Measurements from ENCODE around the gene FHIT.

The FHIT gene

DNA sequence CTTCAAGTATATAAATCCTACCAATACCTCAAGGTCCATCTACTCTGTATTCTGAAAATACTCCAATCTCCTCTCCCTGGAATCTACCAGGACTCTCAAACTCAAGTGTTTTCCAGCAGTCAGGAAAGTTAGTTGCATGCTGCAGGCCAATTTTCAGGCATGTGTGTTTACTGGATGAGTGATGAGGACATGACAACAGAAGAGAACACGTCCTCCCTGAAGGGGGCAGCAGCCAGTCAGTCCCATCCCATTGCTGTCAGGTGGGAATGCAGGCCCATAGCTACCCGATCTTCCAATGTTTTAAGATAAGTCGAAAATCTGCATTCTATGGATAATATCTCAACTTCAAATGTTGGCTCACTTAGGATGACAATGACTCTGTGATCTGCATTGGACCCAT is 496.2 kb downstream of the FHIT start:
- DNase-seq = no peak

DNA sequence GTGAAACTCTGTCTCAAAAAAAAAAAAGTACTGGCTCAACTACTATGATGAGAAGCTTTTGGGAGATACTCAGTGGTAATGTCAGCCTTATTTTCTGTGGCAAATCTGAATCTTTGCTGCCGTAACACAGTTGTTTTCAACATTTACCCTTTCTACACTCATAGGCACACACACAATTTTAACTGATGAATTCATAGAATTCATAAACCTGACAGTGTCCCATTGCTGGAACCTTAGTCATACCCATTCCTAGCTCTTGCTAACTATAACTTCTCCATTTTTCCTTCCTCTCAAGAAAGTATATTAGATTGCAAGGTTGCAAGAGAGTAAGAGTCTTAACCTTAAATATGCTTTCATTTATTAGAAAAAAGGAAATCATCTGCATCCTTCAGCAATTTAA is 496.6 kb downstream of the FHIT start:
- no peak for DNase-seq

DNA sequence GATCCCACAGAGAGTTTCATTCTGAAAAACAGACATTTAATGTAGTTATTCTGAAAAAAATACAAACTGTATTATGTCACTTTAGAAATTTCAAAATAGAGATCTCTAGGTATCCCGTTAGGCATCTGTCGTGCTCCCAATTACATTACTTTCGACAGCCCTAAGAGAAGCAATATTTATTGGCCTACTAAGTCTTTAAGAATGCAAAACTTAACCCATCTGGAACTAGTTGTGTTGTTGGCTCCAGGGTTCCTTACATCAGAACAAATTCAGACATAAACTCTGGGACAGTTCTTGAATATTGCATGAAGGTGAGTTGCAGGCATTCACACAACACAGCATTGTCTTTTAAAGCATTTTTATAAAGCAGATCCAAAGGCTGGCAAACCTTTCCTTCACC is 498.4 kb downstream of the FHIT start:
- no peak for DNase-seq

DNA sequence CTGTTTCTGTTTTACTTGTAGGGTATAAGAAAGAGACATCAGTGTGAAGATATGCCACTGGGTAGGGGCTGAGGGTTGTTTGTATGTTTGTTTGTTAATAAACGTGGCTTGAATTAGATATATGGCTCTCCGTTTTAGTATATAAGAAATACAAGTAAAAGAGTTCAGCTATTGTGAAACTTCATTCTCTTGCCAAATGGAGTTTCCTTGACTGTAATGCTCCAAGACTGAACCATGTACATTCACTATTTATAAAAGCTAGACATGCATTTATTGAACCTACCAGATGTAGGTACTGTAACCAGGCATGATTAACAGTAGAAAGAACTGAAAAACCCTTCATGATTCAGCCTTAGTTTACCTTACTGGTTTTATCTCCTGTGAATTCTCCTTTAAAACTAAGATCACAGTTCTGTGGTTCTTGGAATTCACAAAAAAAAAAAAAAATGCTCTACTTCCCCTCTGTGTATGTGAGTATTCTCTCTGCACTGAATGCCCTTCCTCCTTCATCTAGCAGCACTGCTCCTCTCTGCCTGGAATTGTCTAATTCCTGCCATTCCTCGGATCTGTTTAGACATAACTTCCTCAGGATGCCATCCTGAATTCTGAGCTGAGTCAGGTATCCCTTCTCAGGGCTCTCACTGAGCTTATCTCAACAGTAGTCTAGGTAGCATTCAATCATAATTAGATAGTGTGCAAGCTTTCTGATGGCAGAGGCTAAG is 504.4 kb downstream of the FHIT start:
- no peak for DNase-seq

DNA sequence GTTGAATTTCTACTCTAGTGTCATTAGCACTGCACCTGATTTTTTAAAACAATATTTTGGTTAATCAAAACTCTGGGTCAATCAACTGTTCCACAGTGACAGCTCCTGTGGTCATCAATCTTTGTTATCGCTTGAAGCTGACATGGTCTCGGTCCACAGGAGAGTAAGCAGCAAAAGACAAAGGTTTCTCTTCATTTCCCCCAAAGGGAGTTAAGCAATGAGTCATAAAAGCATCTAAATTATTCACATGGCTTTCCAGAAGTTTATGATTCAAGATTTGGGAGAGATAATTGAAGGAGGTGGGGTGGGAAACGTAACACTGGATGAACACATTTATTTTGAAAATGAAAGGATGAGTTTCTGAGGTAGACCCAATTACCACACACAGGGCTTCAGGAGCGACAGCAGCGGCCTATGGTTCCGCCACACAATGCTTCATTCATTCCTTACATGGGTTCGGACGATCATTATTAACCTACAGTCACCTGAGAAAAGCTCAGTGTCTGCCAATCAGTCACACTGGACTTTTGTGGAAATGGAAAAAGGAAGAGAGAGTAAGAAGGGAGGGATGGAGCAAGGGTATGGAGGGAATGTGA is 505.1 kb downstream of the FHIT start:
- DNase-seq = no peak

DNA sequence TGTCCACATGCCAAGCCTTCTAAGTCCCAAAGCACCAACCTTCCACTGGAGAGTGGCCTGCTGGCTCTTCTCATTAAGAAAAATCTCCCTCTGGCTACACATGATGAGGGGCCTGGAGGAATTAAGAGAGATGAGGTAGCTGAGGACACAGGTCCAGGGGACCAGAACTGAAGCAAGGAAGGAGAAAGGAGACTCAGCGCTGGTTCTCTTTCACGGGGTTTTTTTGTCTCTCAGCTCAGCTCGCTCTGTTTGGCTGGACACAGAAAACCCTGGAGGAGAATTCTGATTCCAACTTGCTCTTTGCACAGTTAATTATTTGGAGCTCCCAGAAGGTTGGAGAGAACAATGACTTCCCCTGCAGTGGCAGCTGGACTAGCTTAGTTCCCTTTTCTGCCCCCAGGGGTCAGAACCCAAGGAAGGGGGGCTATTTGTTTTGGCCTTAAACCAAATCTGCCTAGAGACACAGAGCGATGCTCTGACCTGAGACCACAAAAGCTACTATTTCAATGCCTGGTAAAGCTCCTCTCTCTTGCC is 507.6 kb downstream of the FHIT start:
- no peak for DNase-seq

DNA sequence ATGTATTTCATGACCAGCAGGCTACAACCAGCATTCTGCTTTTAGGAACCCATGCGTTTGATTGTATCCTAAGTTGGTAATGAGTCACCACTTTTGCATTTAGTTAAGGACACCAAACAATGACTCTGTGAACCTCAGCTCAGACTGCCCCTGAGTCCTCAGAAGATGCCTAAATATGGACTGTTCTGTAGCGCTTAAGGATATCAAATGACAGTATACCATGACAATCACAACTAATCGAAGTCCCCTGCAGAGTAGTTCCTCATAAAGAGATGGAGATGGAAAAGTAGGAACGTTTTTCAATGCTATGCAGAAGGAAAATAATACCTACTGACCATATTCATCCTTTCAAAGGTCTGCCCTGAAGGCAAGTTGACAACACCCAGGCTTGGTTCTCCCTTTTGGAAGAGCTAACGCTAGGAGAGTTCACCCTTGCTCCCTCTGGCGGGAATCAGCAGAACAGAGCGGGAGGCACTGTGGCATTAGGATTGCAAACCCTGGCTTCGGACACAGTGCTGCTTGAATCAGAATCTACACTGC is 508.6 kb downstream of the FHIT start:
- DNase-seq = no peak

DNA sequence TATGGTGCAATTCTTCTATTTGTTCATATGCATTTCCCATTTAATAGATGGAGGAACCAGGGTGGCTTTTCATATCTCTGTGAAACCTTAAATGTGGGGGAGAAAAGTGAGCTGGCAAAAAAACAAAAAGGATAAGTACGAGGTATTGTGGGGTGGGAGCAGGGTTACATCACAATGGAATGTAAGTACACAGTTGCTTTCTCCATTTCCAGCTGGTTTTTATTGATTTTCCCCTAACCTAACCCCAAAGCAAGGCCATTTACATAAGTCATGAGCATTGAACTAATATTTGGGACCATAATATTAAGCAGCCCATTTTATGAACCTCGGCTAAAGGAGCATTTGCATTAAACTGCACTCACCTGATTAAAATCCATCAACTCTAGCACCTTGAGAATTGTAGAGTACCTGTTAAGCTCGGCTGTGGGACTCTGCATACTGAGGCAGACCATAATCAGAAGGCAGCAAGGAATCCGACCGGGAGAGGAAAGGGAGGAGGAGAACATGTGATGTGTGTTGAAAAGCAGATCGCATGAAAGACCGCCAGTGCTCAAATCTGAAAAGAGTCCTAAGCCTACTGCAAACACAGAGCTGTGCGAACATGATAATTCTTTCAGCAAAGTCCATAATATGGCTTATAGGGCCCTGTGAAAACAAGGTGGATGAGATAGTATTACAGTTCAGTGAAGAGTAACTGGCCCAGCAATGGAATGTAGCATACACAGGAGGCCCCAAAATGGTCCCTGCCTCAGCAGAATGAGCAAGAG is 513.4 kb downstream of the FHIT start:
- no peak for DNase-seq

DNA sequence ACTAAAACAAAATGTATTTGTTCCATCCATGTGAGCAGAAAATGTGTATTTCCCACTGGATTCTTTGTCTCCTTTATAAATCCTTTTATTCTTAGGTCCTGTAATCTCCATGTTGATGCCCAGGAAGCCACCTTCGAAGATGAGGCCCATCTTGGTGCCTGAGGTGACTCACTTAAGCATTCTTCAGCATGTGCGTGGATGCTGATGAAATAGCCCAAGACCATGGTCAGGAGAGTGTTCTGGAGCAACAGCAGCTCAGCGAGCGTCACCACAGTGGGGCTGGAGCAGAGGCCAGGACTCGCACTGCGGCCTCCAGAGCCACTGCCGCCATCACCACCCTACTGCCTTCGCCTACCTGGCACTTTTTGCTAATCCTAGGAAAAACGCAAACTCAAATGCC is 520.9 kb downstream of the FHIT start:
- DNase-seq = no peak

DNA sequence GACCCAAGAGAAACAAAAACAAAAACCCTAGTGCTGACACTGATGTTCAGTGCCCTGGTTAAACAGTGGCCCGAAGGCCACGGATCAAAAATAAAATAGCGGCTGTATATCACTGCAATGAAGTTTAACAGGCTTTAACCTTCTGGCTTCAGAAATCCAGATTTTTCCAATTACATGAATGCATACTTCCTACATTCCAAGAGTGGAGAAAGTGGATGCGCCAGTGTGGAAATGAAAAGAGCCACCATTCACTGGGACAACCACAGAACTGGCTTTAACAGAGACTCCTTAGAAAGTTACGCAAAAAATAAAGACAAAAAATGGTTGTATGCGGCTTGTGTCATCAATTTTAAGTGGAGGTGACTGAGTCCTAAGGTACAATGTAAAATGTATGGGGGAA is 522.2 kb downstream of the FHIT start:
- DNase-seq = no peak

DNA sequence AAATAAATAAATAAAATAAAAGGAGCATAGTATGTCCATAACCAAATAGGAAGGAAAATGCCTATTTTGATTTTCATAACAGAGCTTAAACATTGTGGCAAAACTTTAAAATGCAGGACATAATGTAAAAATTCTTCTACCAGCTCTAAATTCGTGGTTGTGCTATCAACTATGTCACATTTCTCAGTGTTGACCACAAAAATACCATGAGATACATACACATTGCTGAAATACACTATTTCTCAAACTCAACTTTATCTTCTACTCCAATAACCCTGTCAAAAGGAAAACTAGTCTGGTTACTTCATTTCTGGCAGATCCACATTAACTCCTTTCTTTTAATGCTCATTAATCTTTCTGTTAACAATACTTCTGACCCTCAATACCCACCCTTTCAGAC is 523.2 kb downstream of the FHIT start:
- DNase-seq = no peak

DNA sequence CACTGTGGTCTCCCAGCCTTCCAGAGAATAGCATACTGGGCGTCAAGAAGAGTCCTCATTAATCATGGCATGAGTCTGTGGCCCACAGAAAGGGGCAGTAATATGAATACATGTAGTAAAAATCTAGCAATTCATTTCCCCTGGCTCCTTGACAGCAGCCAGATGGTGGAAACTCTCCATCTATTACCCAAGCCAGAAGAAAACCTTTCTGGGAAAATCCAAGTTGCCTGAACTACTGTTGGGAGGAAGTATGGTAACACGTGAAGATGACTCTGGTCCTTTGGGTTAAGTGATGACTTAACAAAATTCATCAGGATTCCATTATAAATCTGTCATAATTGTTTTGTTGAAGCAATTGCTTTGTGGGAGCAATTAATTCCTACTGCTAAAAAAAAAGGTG is 530.5 kb downstream of the FHIT start:
- DNase-seq = no peak

DNA sequence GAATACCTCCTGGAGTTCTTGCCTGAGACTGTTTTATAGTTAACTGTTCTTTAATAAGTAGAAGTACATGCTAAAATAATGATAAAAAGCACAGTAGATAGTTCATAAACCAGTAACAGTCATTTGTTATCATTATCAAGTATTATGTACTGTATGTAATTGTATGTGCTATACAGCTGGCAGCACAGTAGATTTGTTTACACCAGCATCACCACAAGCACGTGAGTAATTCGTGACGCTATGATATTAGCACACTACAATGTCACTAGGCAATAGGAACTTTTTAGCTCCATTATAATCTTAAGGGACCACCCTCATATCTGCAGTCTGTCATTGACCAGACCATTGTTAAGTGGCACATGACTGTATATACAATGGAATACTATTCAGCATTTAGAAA is 534.7 kb downstream of the FHIT start:
- no peak for DNase-seq

DNA sequence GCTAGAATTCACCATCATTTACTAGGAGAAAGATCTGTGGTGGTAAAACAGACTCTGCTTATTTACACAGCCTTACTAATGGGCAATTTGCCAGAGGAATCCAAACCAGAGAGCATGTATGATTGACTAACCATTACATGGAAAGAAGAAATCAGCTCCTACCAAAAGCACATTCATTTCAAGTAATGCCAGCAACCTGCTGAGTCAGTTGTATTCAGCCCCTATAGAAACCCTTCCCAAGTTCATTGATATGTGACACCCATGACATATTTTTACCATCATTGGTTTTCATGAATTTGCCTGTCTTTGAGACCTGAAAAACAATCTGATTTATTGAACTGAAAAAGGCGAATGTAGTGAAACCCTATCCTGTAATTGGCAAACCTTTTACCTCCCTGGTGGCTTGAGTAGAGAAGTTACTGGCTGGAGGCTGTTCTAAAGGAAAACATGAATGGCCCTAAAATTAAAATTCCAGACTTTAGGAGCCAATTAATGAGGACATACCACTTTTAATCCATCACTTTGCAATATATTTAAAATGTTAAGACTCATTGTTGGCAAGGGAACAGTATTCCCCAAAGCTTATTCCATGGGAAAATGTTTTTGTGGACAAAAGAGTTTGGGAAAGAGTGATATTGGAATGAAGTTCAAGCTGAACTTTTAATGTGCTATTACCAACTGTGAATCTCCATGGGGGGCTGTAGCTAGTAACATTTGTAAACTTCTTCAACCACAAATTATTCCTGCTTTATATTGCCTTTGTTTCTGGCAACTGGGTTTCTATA is 542.9 kb downstream of the FHIT start:
- no peak for DNase-seq

DNA sequence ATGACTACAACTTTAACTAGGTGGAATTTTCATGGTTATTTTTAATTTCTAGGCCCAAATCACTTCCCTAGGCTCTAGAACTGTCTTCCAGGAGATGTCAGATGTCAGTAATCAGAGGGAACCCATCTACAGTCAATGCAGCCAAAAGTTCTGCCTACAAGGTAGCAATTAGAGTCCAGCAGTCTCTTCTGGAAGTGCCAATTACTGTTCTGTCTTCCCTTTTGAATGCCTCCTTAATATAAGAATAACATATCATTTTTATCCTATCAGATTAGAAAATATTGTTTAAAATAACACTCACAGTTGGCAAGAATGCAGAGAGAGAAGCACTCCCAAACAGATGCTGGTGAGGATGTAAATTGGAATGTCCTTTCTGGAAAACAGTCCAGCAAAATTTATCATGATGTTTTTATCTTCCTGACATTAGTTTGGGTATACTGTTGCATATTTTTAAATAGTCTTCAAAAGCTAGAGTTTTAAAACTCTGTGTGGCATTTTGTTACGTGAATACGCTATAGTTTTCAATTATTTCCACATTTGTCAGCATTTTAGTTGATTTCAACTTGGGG is 543.7 kb downstream of the FHIT start:
- no peak for DNase-seq

DNA sequence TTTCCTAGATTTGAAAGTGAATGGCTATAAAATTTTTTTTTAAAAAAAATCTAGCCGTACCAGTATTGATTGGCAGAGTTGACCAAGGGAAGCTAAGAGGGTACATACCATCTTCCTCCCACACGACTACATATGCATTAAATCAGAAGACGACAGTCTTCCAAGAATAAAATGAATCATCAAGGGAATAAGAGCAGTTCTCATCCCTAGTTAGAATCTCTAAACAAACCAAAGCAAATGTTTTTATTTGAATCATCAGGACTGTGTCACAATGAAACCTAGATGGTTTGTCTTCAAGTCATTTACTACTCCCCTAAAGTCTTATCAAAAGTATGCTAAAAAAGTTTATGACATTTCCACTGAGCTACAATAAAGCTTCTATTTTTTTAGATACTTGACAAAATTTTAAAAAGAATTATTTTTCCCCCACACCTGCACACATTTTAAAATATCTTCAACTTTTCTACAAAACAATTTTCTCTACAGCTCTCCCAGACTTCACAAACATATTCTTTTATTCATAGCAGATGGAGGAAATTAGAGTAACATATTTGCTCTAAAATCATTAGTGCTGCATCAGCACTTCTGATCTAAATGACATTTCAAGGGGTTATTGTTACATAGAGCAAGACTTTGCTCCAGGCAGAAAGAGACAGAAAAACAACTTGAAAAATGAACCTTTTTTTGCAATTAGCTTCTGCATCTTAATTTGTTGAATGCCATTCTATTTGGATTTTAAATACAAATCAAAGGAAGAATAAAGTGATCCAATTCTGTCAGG is 547.1 kb downstream of the FHIT start:
- no peak for DNase-seq

DNA sequence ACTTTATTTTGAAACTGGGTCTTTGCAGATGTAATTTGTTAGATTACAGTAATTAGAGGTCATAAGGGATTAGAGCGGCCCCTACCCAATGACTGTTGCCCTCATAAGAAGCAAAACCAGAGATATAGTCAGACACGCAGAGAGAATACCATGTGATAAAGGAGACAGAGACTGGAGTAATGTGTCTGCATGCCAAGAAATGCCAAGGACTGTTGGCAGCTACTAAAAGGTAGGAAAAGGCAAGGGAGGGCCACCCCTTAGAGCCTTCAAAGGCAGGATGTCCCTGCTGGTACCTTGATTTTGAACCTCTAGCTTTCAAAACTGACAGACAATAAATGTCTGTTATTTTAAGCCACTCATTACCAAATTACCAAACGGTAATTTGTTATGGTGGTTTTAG is 548.2 kb downstream of the FHIT start:
- no peak for DNase-seq

DNA sequence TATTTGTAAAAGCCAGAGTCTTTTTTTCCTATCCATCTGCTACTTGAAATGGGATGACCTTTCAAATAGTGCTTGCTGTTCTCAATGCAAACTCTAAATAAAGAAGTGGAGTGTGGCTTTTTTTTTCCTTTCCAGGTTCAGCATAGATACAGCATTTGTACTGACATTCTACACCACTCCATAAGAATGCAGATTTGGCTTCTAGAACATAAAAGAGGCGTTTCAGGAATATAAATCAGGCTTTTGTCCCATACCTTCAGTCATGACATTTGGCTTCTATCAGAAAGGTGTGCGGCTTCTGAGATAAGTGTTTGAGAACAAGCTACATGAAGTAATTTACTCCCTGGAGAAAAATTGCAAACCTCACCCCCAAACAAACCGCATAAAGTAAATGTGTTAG is 553.1 kb downstream of the FHIT start:
- no peak for DNase-seq

DNA sequence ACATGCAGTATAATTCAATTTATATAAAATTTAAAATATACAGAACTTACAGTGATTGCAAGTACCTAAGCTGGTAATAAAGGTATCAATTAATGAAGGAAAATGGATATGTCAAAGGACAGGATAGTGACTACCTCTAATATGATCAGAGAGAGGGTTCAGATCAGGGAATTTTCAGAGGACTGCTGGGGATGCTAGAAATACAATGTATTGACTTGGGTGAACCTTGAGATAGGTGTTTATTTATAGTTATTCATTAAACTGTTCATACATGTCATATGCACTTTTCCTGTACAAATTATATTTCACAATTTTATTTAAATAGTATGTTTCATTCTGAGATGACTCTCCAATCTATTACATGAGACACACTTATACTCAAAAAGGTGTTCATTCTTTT is 554.1 kb downstream of the FHIT start:
- DNase-seq = no peak

DNA sequence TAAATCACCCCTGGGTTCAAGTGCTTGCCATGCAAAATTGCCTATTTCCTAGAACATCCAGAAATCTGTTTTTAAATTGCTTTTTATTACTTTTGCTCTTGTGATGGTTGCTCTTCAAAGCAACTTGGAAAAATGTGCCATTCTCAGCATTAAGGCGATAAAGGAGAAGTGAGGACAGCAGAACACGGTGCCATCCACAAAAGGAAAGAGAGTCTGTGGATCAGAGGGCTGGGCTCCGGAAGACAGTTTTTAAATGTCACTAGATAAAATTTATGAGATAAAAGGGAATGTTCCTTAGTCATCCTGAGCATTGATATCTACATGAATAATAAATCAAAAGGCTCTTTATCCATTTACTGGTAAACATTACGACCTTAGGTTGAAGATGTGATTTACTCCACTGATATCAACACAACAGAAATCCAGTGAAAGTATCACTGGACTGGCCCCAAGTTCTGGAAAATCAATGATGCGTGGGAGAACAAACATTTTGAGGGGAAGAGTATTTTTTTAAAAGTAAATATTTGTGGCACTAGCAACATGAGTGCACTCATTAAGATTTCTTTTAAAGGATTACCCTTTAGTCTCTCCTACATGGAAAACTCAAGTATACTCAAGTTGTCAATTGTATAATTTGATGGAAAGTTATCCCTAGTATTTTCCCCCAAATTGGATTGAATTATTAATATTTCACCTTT is 554.7 kb downstream of the FHIT start:
- no peak for DNase-seq

DNA sequence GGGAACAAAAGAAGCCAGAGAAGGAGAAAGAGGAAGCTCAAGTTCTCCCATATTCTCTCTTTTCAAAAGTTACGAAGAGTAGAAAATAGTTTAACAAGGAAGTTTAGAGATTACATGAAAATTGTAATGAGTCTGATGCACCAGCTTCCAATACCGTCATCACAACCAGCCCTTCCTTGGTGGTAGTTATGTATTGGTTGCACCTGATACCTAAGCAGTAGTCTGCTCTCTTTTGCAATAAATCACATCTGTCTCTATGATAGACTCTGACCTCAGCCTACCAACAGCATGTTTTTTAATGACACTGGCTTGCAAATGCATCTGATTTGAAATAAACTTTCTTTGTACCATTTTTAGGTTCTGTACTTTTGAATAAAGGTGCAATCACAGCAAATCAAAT is 575.8 kb downstream of the FHIT start:
- no peak for DNase-seq

Data from CD4-positive, alpha-beta T cell treated with Interleukin-1 beta for 1 hour (primary cell).